HG03354 (cell line): Measurements from ENCODE around the gene MAMDC2.
A peak's percentile ranks its signal among the peaks of the same experiment; 100 is the strongest.
"Not testable (repeated sequence)": the region's sequence is repeated elsewhere in the genome, so short reads cannot be mapped to it uniquely, and the experiment has no call there.

Experiments
- ATAC-seq: cut with Tn5 transposase; IDR thresholded peaks from one replicate; pipeline ENCODE4 v1.9.1; 2021; ENCODE audit warnings: mild to moderate bottlenecking; ENCODE audit not compliant: unreplicated experiment, poor library complexity, severe bottlenecking

The MAMDC2 gene

GRCh38 chr9:70232476-70232875 is 188.8 kb downstream of the MAMDC2 start:
- ATAC-seq = no peak

- not testable (repeated sequence) for ATAC-seq
Measured at GRCh38 chr9:70234208-70234607, 190.6 kb downstream of the MAMDC2 start.

GRCh38 chr9:70245952-70246351 is 202.3 kb downstream of the MAMDC2 start:
- not testable (repeated sequence) for ATAC-seq

GRCh38 chr9:70250221-70250620 is 206.6 kb downstream of the MAMDC2 start:
- no peak for ATAC-seq

- no peak for ATAC-seq
Measured at GRCh38 chr9:70255486-70255885, 211.8 kb downstream of the MAMDC2 start.

- ATAC-seq = no peak
Measured at GRCh38 chr9:70256123-70256551, 212.5 kb downstream of the MAMDC2 start.

- ATAC-seq = no peak
Measured at GRCh38 chr9:70257502-70257901, 213.9 kb downstream of the MAMDC2 start.

GRCh38 chr9:70257991-70258691 is 214.5 kb downstream of the MAMDC2 start:
- ATAC-seq = peak; percentile 51

- ATAC-seq = peak; percentile 88
Measured at GRCh38 chr9:70258692-70259511, 215.3 kb downstream of the MAMDC2 start, which contains the start of gene SMC5. TSS of gene SMC5 (plus strand) at chr9:70258978. CDS start at chr9:70259079, 101 bp downstream.

- peak; percentile 0 for ATAC-seq
Measured at GRCh38 chr9:70259512-70259802, 215.8 kb downstream of the MAMDC2 start.

- no peak for ATAC-seq
Measured at GRCh38 chr9:70260007-70260443, 216.4 kb downstream of the MAMDC2 start.

- no peak for ATAC-seq
Measured at GRCh38 chr9:70260606-70261005, 217.0 kb downstream of the MAMDC2 start.

GRCh38 chr9:70261131-70261870 is 217.7 kb downstream of the MAMDC2 start:
- no peak for ATAC-seq

- no peak for ATAC-seq
Measured at GRCh38 chr9:70262366-70262765, 218.7 kb downstream of the MAMDC2 start.

GRCh38 chr9:70262948-70263347 is 219.3 kb downstream of the MAMDC2 start:
- ATAC-seq = no peak

GRCh38 chr9:70263421-70263820 is 219.8 kb downstream of the MAMDC2 start:
- ATAC-seq = no peak
